Activated naive CD8-positive, alpha-beta T cell treated with anti-CD3 and anti-CD28 coated beads, Interleukin-2, amount 50 U/mL, for 24 hours (primary cell): ENCODE measurements around the gene AVP.
A peak's percentile ranks its signal among the peaks of the same experiment; 100 is the strongest.

Experiments
- ATAC-seq: fragments of 150-1000 bp; cut with Tn5 transposase; one replicate; pipeline ENCODE4 v1.10.0; 2021
- DNase-seq: peaks from one replicate; pipeline ENCODE4 v3.0.0; 2021
- H3K27ac Mint-ChIP-seq: one replicate; pipeline ENCODE4 v1.8.0; 2021; ENCODE audit warnings: mild to moderate bottlenecking, mixed read lengths
- H3K27me3 Mint-ChIP-seq: one replicate; pipeline ENCODE4 v1.8.0; 2021; ENCODE audit warnings: mixed read lengths
- H3K36me3 Mint-ChIP-seq: one replicate; pipeline ENCODE4 v1.8.0; 2021; ENCODE audit warnings: low read depth, mixed read lengths
- H3K4me1 Mint-ChIP-seq: one replicate; pipeline ENCODE4 v1.8.0; 2021; ENCODE audit warnings: mixed read lengths
- H3K4me3 Mint-ChIP-seq: one replicate; pipeline ENCODE4 v1.8.0; 2021; ENCODE audit warnings: mild to moderate bottlenecking, moderate library complexity, mixed read lengths
- H3K9me3 Mint-ChIP-seq: one replicate; pipeline ENCODE4 v1.8.0; 2021; ENCODE audit warnings: mixed read lengths

Gene AVP

GRCh38 chr20:3040086-3040485 lies 44.4 kb downstream of the AVP start:
- H3K27me3 Mint-ChIP-seq = no peaks in the 10 kb centered on the region
- peak overlapping the region; percentile 4 for H3K27ac Mint-ChIP-seq
- H3K36me3 Mint-ChIP-seq = peaks cover 10% of the 10 kb centered on the region
- ATAC-seq (no peak), DNase-seq (no peak)
- no peak overlapping the region for H3K4me3 Mint-ChIP-seq
- peaks cover 3% of the 10 kb centered on the region for H3K4me1 Mint-ChIP-seq
- H3K9me3 Mint-ChIP-seq = no peaks in the 10 kb centered on the region

GRCh38 chr20:3039426-3039825 lies 45.1 kb downstream of the AVP start:
- no peaks in the 10 kb centered on the region for H3K27me3 Mint-ChIP-seq
- ATAC-seq = no peak
- no peaks in the 10 kb centered on the region for H3K9me3 Mint-ChIP-seq
- no peak overlapping the region for H3K27ac Mint-ChIP-seq
- DNase-seq = no peak
- H3K4me1 Mint-ChIP-seq = no peaks in the 10 kb centered on the region
- H3K36me3 Mint-ChIP-seq = peaks cover 13% of the 10 kb centered on the region
- H3K4me3 Mint-ChIP-seq = no peak overlapping the region

GRCh38 chr20:3038454-3038853 lies 46.1 kb downstream of the AVP start:
- peaks cover 13% of the 10 kb centered on the region for H3K36me3 Mint-ChIP-seq
- no peak for DNase-seq
- no peaks in the 10 kb centered on the region for H3K9me3 Mint-ChIP-seq
- H3K4me3 Mint-ChIP-seq = no peak overlapping the region
- H3K4me1 Mint-ChIP-seq = no peaks in the 10 kb centered on the region
- H3K27ac Mint-ChIP-seq = no peak overlapping the region
- no peaks in the 10 kb centered on the region for H3K27me3 Mint-ChIP-seq
- no peak for ATAC-seq

GRCh38 chr20:3037654-3038053 lies 46.9 kb downstream of the AVP start:
- no peak overlapping the region for H3K27ac Mint-ChIP-seq
- no peak for ATAC-seq
- peaks cover 13% of the 10 kb centered on the region for H3K36me3 Mint-ChIP-seq

GRCh38 chr20:3032624-3033023 lies 51.9 kb downstream of the AVP start:
- no peak for ATAC-seq
- H3K27me3 Mint-ChIP-seq = no peaks in the 10 kb centered on the region

More at GRCh38 chr20:3037654-3038053, 46.9 kb downstream of the AVP start:
- Mint-ChIP-seq H3K4me1 (no peaks in the 10 kb centered on the region), H3K27me3 (no peaks in the 10 kb centered on the region), H3K9me3 (no peaks in the 10 kb centered on the region), H3K4me3 (no peak overlapping the region)
- no peak for DNase-seq

More at GRCh38 chr20:3032624-3033023, 51.9 kb downstream of the AVP start:
- DNase-seq = no peak
- no peak overlapping the region for H3K27ac Mint-ChIP-seq
- peaks cover 16% of the 10 kb centered on the region for H3K36me3 Mint-ChIP-seq
- H3K4me3 Mint-ChIP-seq = no peak overlapping the region
- no peaks in the 10 kb centered on the region for H3K4me1 Mint-ChIP-seq
- no peaks in the 10 kb centered on the region for H3K9me3 Mint-ChIP-seq
